LNCAP (cell line): ENCODE measurements around the gene ZNF396.

ENCODE experiments used
- TF ChIP-seq, protein P1 (sequence below): fragments of 450-650 bp; IDR thresholded peaks from 2 replicates; pipeline ENCODE4 v1.5.1; 2017; ENCODE audit warnings: mild to moderate bottlenecking

ZNF396 gene

DNA sequence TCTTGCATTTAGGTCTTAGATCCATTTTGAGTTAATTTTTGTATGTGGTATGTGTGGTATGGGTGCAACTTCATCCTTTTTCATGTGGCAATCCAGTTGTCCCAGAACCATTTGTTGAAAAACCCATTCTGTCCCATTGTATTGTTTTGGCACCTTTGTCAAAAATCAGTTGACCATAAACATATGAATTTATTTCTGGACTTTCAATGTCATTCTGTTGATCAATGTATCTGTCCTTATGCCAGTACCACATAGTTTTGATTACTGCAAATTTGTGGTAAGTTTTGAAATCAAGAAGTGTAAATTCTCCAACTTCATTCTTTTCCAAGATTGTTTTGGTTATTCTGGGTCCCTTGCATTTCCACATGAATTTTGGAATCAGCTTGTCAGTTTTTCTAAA is 16.6 kb upstream of the ZNF396 start:
- TF ChIP-seq, protein P1, sequence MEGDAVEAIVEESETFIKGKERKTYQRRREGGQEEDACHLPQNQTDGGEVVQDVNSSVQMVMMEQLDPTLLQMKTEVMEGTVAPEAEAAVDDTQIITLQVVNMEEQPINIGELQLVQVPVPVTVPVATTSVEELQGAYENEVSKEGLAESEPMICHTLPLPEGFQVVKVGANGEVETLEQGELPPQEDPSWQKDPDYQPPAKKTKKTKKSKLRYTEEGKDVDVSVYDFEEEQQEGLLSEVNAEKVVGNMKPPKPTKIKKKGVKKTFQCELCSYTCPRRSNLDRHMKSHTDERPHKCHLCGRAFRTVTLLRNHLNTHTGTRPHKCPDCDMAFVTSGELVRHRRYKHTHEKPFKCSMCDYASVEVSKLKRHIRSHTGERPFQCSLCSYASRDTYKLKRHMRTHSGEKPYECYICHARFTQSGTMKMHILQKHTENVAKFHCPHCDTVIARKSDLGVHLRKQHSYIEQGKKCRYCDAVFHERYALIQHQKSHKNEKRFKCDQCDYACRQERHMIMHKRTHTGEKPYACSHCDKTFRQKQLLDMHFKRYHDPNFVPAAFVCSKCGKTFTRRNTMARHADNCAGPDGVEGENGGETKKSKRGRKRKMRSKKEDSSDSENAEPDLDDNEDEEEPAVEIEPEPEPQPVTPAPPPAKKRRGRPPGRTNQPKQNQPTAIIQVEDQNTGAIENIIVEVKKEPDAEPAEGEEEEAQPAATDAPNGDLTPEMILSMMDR = no peak

DNA sequence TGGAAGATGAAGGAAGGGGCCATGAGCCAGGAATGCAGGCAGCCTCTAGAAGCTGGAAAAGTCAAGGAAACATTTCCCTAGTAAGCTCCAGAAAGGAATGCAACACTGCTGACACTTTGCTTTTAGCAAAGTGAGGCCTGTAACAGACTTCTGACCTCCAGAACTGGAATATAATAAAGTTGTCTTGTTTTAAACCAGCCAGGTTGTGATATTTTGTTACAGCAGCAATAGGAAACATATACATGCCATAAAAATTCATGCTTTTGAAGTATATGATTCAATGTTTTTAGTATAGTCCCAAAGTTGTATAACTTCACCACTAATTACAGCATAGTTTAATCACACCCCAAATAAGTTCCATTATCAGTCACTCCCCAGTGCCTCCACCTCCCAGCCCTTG is 15.2 kb upstream of the ZNF396 start:
- TF ChIP-seq, protein P1 = no peak

DNA sequence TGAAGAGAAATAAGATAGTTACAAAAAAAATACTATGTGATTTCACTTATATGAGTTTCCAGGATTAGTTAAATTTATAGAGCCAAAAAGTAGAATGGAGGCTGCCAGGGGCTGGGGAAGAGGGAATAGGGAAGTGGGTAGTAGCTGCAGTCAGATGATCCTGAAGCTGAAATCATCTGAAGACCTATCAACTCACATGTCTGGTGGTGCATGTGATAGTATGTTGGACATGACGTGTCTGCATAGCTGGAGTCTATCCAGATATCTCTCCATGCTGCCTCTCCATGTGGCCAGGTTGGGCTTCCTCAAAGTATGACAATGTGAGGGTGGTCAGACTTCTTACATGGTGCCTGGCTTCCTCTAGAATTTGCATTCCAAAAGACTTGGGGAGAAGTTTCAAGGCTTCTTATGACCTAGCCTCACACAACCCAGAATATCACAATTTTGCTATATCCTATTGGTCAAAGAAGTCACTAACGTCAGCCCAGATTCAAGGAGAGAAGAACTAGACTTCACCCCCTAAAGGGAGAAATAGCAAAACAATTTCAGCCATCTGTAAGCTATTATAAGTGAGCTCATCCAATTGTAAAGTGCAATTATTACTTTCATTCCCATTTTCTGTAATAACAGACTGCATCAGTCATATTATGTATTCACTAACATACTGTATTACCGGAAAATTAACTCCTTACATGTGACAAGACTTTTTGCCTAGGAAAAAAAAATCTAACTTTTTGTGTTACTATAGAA is 14.0 kb upstream of the ZNF396 start:
- TF ChIP-seq, protein P1 = no peak

DNA sequence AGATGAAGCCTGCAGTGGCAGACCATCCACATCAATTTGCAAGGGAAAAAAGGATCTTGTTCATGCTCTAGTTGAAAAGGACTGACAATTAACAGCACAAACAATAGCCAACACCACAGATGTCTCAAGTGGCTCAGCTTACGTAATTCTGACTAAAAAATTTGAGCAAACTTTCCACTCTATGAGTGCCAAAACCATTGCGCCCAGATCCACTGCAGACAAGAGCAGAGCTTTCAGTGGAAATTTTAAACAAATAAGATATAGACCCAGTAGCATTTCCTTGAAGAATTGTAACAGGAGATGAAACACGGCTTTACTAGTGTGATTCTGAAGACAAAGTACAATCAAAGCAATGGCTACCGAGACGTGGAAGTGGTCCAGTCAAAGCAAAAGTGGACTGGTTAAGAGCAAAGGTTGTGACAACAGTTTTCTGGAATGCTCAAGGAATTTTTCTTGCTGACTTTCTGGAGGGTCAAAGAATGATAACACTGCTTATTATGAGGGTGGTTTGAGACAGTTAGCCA is 12.0 kb upstream of the ZNF396 start:
- TF ChIP-seq, protein P1 = no peak

DNA sequence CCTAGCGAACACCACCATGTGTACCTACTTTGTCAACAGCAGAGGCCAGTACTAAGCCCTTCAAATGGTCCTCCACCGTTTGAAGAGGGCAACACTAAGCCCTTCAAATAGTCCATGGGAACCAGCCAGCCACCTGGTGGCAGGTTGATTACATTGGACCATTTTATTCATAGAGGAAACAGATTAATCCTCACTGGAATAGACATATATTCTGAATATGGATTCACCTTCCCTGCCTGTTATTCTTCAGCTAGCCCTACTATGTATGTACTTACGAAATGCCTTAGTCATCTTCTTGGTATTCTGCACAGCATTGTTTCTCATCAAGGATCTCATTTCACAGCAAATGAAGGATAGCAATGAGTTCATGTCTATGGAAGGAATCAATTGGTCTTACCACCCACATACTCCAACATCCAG is 10.0 kb upstream of the ZNF396 start:
- TF ChIP-seq, protein P1 = no peak

DNA sequence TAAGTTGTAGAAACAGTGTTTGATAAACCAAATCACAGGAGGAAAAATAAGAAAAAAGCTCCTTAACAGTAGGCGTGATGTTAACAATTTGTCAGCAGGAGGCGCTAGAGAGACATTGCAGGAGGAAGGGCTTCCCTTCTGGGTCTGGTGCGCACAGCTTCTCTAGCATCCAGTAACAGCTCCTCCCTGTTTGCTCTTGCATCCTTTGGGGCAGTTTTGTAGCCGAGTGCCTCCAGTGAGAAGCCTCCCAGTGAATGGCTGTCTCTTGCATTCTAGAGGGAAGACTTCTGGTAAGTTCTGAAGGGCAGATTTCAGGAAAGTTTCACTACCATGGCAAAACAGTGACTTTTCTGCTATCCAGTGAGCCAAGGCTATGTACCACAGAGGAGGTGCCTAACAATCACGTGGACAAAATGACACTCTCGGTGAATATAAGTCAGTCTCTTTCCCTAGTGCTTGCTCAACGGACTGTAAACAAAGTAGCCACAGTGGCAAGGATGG is 9.5 kb upstream of the ZNF396 start:
- TF ChIP-seq, protein P1 = peak; percentile 88

DNA sequence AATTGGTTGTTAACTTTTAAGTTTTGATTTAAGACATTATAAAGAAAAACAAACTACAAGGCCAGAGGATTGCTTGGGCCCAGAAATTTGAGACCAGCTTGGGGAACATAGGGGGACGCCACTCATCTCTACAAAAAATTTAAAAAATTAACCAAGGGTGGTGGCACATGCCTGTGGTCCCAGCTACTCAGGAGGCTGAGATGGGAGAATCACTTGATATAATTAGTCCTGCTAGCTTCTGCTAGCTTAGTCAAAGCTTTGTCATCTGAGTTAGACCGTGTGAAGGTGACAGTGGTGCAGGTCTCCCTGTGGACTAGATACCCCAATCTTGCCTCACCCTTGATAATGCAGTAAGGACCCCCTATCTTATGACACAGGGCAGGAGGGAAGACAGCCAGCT is 6.0 kb upstream of the ZNF396 start:
- TF ChIP-seq, protein P1 = no peak
